Suprapubic skin (tissue), 4 donors: ENCODE results near the gene TMEM254. TPM values are rescaled to one million over a fixed set of nuclear protein-coding genes. Genes with fewer than 3 reads are reported as not detected.
A peak's percentile ranks its signal among the peaks of the same experiment; 100 is the strongest.

Source experiments
- DNase-seq, 2 donors: peaks; one replicate each; pipeline ENCODE4 v3.0.0-alpha.2; 2019; ENCODE audit warnings: low spot score in 2 of 2
- H3K27ac ChIP-seq: fragments of 200-600 bp; sonication (generic); one replicate; pipeline ENCODE4 v1.5.1; 2019
- H3K27me3 ChIP-seq: fragments of 200-600 bp; sonication (generic); one replicate; pipeline ENCODE4 v1.5.1; 2019
- H3K36me3 ChIP-seq: fragments of 200-600 bp; sonication (generic); one replicate; pipeline ENCODE4 v1.5.1; 2019
- H3K4me1 ChIP-seq: fragments of 200-600 bp; sonication (generic); one replicate; pipeline ENCODE4 v1.5.1; 2019
- H3K4me3 ChIP-seq: fragments of 200-600 bp; sonication (generic); one replicate; pipeline ENCODE4 v1.5.1; 2019; ENCODE audit warnings: mild to moderate bottlenecking
- H3K9me3 ChIP-seq: fragments of 200-600 bp; sonication (generic); one replicate; pipeline ENCODE4 v1.5.1; 2019
- CTCF ChIP-seq, 2 donors: fragments of 200-600 bp in 1 of 2; fragments of 450-650 bp in 1 of 2; sonication (generic) in 1 of 2; IDR thresholded peaks; one replicate each; pipeline ENCODE4 v1.5.1; 2016 to 2019; ENCODE audit warnings: antibody characterized with exemption in 2 of 2, mild to moderate bottlenecking in 1 of 2, moderate library complexity in 1 of 2
- EP300 ChIP-seq: sonication (generic); formaldehyde crosslinking; IDR thresholded peaks from one replicate; pipeline ENCODE4 v1.6.1; 2017; ENCODE audit warnings: antibody characterized with exemption
- POLR2A ChIP-seq, 2 donors: fragments of 450-650 bp; IDR thresholded peaks; one replicate each; pipeline ENCODE4 v1.6.1; 2017; ENCODE audit warnings: antibody characterized with exemption in 2 of 2, mild to moderate bottlenecking in 2 of 2, moderate library complexity in 2 of 2
- POLR2AphosphoS5 ChIP-seq, 3 donors: sonication (generic); formaldehyde crosslinking; IDR thresholded peaks; one replicate each; pipeline ENCODE4 v1.6.1; 2017; ENCODE audit warnings: antibody characterized with exemption in 3 of 3
- WGBS: methylation state at CpG from one replicate; pipeline ENCODE4 v1.1.5; 2018; 5-methylcytosine and 5-hydroxymethylcytosine counted together
- total RNA-seq, 4 donors: library from RNA; depleted of rRNA; stranded (reverse); fragments of >200 nt; gene quantifications; one replicate each; pipeline ENCODE4 v1.1.0, GENCODE V29; 2016

TMEM254 gene
- total RNA-seq, 4 donors from 2014 or later, result 34.0 to 90.8 (median 77.2) TPM

DNA sequence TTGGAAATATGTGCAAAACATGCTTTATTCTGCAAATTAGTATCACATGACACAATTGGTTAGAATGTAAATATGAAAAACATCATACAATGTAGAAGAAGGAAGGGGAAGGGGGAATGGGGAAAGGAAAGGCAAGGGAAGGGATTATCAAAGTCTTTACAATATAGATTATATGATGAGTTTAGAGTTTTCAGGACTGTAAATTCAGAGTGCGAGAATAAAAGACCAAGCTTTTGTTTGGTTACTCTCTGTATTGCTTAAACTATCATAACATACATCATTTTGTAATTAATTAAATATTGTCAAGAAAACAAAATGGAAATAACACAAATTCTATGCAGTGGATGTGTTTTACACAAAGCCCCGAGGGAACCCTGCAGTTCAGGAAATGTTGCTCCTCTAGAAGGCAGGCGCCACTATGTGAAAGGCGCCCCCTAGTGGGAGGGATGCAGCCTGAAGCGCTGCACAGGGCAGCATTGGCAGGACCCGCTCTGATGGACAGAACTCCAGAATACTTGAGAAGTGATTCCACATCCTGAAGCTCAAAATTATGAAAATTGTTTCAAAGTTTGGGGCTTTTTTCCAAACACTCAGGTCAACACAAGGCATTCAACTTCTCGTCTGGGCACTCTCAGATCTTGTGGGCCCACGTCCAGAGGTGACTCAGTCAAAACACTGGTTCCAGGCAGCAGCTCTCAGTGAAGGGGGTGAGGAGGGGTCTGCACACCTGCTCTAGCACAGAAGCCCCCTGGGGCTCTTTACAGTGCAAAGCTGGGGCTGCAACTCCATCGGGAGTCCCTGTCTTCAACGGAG lies 31.6 kb upstream of the TMEM254 start:
- Histone ChIP-seq H3K9me3 (no peaks in the 10 kb centered on the region), H3K27ac (no peak overlapping the region), H3K27me3 (no peaks in the 10 kb centered on the region), H3K36me3 (no peaks in the 10 kb centered on the region), H3K4me1 (no peaks in the 10 kb centered on the region), H3K4me3 (no peak overlapping the region)
- WGBS, result 23% methylated on average over 8 of the region's 10 CpGs
- DNase-seq, result peak in 1 of 2 donors; percentile 79
- TF ChIP-seq CTCF (IDR thresholded peaks at IDR 0.05), result peak; percentile 46 to 90
- no peak for TF ChIP-seq POLR2AphosphoS5 (IDR thresholded peaks at IDR 0.05)

DNA sequence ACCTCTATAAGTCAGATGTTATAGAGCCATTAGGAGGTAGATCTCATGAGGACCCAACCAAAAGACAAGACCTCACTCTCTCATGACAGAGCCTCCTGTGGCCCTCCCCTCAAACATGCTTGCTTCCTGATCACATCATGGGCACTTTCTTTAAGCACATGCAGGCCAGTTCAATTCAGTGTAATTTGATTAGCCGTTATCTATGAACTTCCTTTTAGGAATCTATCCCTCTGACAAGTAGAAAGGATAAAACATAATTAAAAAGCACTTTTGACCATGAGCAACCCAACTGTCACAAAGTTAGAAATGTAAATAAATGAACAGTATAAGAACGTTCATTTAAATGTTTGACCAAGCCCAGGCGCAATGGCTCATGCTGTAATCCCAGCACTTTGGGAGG lies 27.7 kb upstream of the TMEM254 start:
- Histone ChIP-seq H3K4me3 (no peak overlapping the region), H3K27me3 (no peaks in the 10 kb centered on the region), H3K36me3 (no peaks in the 10 kb centered on the region), H3K9me3 (no peaks in the 10 kb centered on the region), H3K27ac (no peak overlapping the region), H3K4me1 (no peaks in the 10 kb centered on the region)
- no peak for TF ChIP-seq CTCF (IDR thresholded peaks at IDR 0.05)
- TF ChIP-seq POLR2AphosphoS5 (IDR thresholded peaks at IDR 0.05), result no peak
- WGBS, result 96% methylated on average over 3 of the region's 3 CpGs
- DNase-seq, result no peak

- no peak overlapping the region for H3K4me3 ChIP-seq
- no peaks in the 10 kb centered on the region for H3K4me1 ChIP-seq
- no peaks in the 10 kb centered on the region for H3K36me3 ChIP-seq
- no peak for DNase-seq
- no peaks in the 10 kb centered on the region for H3K9me3 ChIP-seq
- no peak for TF ChIP-seq POLR2A (IDR thresholded peaks at IDR 0.05)
- TF ChIP-seq CTCF (IDR thresholded peaks at IDR 0.05), result no peak
- no peak for TF ChIP-seq EP300
- TF ChIP-seq POLR2AphosphoS5 (IDR thresholded peaks at IDR 0.05), result no peak
- no peak overlapping the region for H3K27ac ChIP-seq
- 51% methylated on average over 3 of the region's 3 CpGs for WGBS
- no peaks in the 10 kb centered on the region for H3K27me3 ChIP-seq
These were observed 26.5 kb upstream of the TMEM254 start for GRCh38 chr10:80051993-80052392.

- H3K27ac ChIP-seq, result no peak overlapping the region
- no peaks in the 10 kb centered on the region for H3K36me3 ChIP-seq
- no peak overlapping the region for H3K4me3 ChIP-seq
- DNase-seq, result no peak
- no peak for TF ChIP-seq POLR2A (IDR thresholded peaks at IDR 0.05)
- no peak for TF ChIP-seq POLR2AphosphoS5 (IDR thresholded peaks at IDR 0.05)
- no peak for TF ChIP-seq CTCF (IDR thresholded peaks at IDR 0.05)
- no peaks in the 10 kb centered on the region for H3K9me3 ChIP-seq
- 93% methylated on average over 2 of the region's 2 CpGs for WGBS
- no peaks in the 10 kb centered on the region for H3K4me1 ChIP-seq
- H3K27me3 ChIP-seq, result no peaks in the 10 kb centered on the region
These were observed 22.7 kb upstream of the TMEM254 start for GRCh38 chr10:80055760-80056159.

- H3K9me3 ChIP-seq, result no peaks in the 10 kb centered on the region
- no peaks in the 10 kb centered on the region for H3K27me3 ChIP-seq
- H3K36me3 ChIP-seq, result no peaks in the 10 kb centered on the region
- no peak for DNase-seq
- H3K4me3 ChIP-seq, result no peak overlapping the region
- no peaks in the 10 kb centered on the region for H3K4me1 ChIP-seq
- H3K27ac ChIP-seq, result no peak overlapping the region
- 64% methylated on average over 4 of the region's 4 CpGs for WGBS
- TF ChIP-seq POLR2AphosphoS5 (IDR thresholded peaks at IDR 0.05) (no peak), POLR2A (IDR thresholded peaks at IDR 0.05) (no peak)
These were observed 21.3 kb upstream of the TMEM254 start for GRCh38 chr10:80057171-80057570.
